Endodermal cell (in vitro differentiated cells): Measurements from ENCODE around the gene PLA2G2E. TPM values are rescaled to one million over a fixed set of nuclear protein-coding genes. Genes with fewer than 3 reads are reported as not detected.

Experiments used
- DNase-seq: peaks from one replicate; pipeline ENCODE4 v3.0.0-alpha.2; 2017
- H3K27ac ChIP-seq: 2 replicates; pipeline ENCODE4 v1.5.1; 2013; ENCODE audit warnings: mild to moderate bottlenecking, low read depth, low read length, moderate library complexity
- H3K27me3 ChIP-seq: 2 replicates; pipeline ENCODE4 v1.6.1; 2013; ENCODE audit warnings: mild to moderate bottlenecking, low read length, moderate library complexity; ENCODE audit not compliant: insufficient read depth, control insufficient read depth, poor library complexity, severe bottlenecking
- H3K36me3 ChIP-seq: 2 replicates; pipeline ENCODE4 v1.7.0; 2013; ENCODE audit warnings: mild to moderate bottlenecking, low read length, moderate library complexity; ENCODE audit not compliant: control insufficient read depth, insufficient read depth
- H3K4me1 ChIP-seq: one replicate; pipeline ENCODE4 v1.7.0; 2013; ENCODE audit warnings: low read length; ENCODE audit not compliant: control insufficient read depth, insufficient read depth
- H3K4me3 ChIP-seq: 2 replicates; pipeline ENCODE4 v1.5.1; 2013; ENCODE audit warnings: mild to moderate bottlenecking, low read length, moderate library complexity
- H3K9ac ChIP-seq: 2 replicates; pipeline ENCODE4 v1.6.1; 2013; ENCODE audit warnings: mild to moderate bottlenecking, low read length, moderate library complexity; ENCODE audit not compliant: poor library complexity, severe bottlenecking; ENCODE audit errors: extremely low read depth
- H3K9me3 ChIP-seq: 2 replicates; pipeline ENCODE4 v1.6.1; 2013; ENCODE audit warnings: mild to moderate bottlenecking, low read length, moderate library complexity; ENCODE audit not compliant: control insufficient read depth
- H3K27ac Mint-ChIP-seq: 2 replicates; pipeline ENCODE4 v1.8.0; 2020; ENCODE audit warnings: mixed read lengths
- H3K27me3 Mint-ChIP-seq: 2 replicates; pipeline ENCODE4 v1.8.0; 2021; ENCODE audit warnings: mild to moderate bottlenecking, mixed read lengths; ENCODE audit not compliant: insufficient read depth
- H3K36me3 Mint-ChIP-seq: 2 replicates; pipeline ENCODE4 v1.8.0; 2020; ENCODE audit warnings: low read depth, mixed read lengths
- H3K4me1 Mint-ChIP-seq: 2 replicates; pipeline ENCODE4 v1.8.0; 2020; ENCODE audit warnings: mixed read lengths
- H3K4me3 Mint-ChIP-seq: 2 replicates; pipeline ENCODE4 v1.8.0; 2020; ENCODE audit warnings: mild to moderate bottlenecking, moderate library complexity, mixed read lengths
- H3K9me3 Mint-ChIP-seq: 2 replicates; pipeline ENCODE4 v1.8.0; 2020; ENCODE audit warnings: mild to moderate bottlenecking, mixed read lengths
- CTCF ChIP-seq: fragments of 200-600 bp; sonication (generic); conservative IDR thresholded peaks from 2 replicates; pipeline ENCODE4 v1.5.0; 2021; ENCODE audit warnings: antibody characterized with exemption, mild to moderate bottlenecking
- WGBS, 2 experiments: methylation state at CpG; one replicate each; pipeline versions ENCODE4 v1.1.5 to v1.1.7; 2013; ENCODE audit warnings: missing lambda C conversion rate in 2 of 2, mixed read lengths in 1 of 2; ENCODE audit not compliant: insufficient coverage in 1 of 2, insufficient read length in 1 of 2; 5-methylcytosine and 5-hydroxymethylcytosine counted together
- total RNA-seq, 2 donors: library from RNA; stranded (reverse); fragmentation: NEBNext Ultra II Directional in 1 of 2; extraction: Animal tissue kit (Norgen Biotek cat#: 25700) in 1 of 2; gene quantifications; 2 replicates in 1 of 2; 3 replicates in 1 of 2; pipeline ENCODE4 v1.2.1, GENCODE V29; 2021

The PLA2G2E gene
- total RNA-seq, 2 donors from 2014 or later, result not detected

DNA sequence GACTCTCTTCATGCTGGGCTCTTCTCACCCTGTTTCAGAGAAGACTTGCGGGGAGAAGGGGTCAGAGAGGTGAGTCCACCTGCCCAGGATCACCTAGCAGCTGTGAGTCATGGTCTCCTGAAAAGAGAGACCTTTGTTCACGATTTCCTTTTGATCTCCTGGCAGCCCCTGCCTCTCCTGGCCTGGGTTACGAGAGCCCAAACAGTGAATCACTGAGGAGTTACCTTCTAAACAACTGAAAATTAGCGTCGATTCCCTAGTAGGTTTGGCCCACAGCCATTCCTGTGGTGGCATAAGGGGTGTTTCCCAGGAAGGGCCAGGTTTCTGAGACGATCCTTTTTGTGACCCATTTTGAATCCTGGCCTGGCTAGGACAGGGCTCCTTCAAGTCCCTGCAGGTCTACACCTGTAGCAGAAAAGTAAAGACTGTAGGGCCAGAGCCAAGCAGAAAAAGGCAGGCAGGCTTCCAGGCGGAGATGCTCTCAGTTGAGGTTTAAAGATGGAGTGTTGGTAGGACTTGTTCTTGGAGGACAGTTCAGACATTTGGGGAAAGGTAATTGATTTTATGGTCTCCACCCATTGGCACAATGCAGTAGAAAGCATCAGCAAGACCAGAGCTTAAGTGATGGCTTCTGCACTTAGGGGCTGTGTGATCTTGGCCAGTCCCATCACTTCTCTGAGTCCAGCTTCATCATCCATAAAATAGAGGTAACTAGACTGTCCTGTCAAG lies 2.1 kb upstream of the PLA2G2E start:
- no peak overlapping the region for H3K9ac ChIP-seq
- peaks cover 21% of the 10 kb centered on the region for H3K9me3 Mint-ChIP-seq

DNA sequence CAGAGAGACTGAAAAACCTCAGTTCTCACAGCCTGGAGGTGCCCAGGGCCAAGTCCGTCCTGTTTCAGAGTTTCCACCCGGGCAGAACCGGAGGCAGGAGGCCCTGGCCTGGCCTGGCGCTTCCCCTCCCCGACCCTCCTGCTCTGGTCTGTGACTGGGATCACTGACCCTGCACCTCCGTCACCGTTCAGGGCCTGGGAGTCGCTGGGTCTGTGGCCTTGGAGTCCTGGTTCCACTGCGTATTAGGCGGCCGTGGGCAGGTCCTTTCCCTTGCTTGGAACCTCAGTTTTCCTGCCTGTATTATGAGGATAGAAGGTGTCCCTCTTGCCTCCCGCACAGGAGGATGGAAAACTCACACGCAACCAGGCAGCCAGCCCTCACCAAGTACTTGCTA lies 533 bp upstream of the PLA2G2E start:
- WGBS, 2 experiments, result 86 to 96% methylated on average over 5 to 13 of the region's 13 CpGs
- Histone ChIP-seq H3K36me3 (no peaks in the 10 kb centered on the region), H3K9me3 (no peaks in the 10 kb centered on the region), H3K27me3 (no peaks in the 10 kb centered on the region), H3K27ac (no peak overlapping the region), H3K4me3 (no peak overlapping the region), H3K4me1 (no peaks in the 10 kb centered on the region), H3K9ac (no peak overlapping the region)
- Mint-ChIP-seq H3K4me1 (no peaks in the 10 kb centered on the region), H3K27me3 (peaks cover 4% of the 10 kb centered on the region), H3K4me3 (no peak overlapping the region), H3K36me3 (no peaks in the 10 kb centered on the region), H3K27ac (no peak overlapping the region), H3K9me3 (peaks cover 7% of the 10 kb centered on the region)
- no peak for DNase-seq
- no peak for TF ChIP-seq CTCF

More for the DNA sequence above, 2.1 kb upstream of the PLA2G2E start:
- no peaks in the 10 kb centered on the region for H3K4me1 Mint-ChIP-seq
- H3K27ac Mint-ChIP-seq, result no peak overlapping the region
- H3K27ac ChIP-seq, result no peak overlapping the region
- H3K36me3 Mint-ChIP-seq, result no peaks in the 10 kb centered on the region
- H3K4me3 Mint-ChIP-seq, result no peak overlapping the region
- H3K27me3 ChIP-seq, result no peaks in the 10 kb centered on the region
- peaks cover 4% of the 10 kb centered on the region for H3K27me3 Mint-ChIP-seq
- 85 to 87% methylated on average over 5 to 7 of the region's 7 CpGs for WGBS, 2 experiments
- H3K9me3 ChIP-seq, result peaks cover 4% of the 10 kb centered on the region
- no peaks in the 10 kb centered on the region for H3K4me1 ChIP-seq
- H3K36me3 ChIP-seq, result no peaks in the 10 kb centered on the region
- no peak overlapping the region for H3K4me3 ChIP-seq
- DNase-seq, result no peak
- no peak for TF ChIP-seq CTCF

DNA sequence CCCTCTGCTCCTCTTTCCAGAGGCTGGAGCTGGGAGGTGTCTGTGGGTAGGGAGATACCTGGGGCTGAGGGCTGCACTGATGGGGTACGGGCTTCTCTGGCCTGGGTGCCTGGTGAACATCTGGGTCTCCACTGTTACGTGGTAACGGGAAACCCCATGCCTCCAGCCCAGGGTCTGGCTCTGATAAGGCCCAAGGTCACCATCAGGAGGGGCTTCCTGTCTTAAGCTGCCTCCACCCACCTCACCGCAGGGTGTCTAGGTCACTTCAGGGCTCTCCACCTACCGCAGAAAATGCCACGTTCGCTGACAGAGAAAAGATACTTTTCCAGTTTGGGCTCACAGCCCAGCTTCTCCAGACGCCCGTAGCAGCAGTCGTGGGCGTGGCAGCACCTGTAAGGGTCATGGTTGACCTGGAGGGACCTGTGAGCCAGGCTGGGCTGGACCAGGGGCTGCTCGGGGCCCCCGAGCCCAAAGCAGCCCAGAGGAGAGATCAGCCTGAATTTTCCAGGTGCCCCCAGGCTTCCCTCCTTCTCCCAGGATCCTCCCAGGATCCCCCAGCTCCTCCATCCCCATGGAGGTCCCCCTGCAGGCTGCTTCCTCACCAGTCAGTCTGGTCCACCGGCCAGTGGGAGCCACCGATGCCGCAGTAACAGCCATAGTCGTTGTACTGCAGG lies 1.3 kb downstream of the PLA2G2E start:
- H3K4me3 ChIP-seq, result no peak overlapping the region
- Mint-ChIP-seq H3K4me1 (peaks cover 2% of the 10 kb centered on the region), H3K9me3 (peaks cover 7% of the 10 kb centered on the region), H3K4me3 (no peak overlapping the region), H3K36me3 (no peaks in the 10 kb centered on the region), H3K27me3 (peaks cover 4% of the 10 kb centered on the region), H3K27ac (no peak overlapping the region)
- WGBS, 2 experiments, result 78 to 90% methylated on average over 4 to 17 of the region's 17 CpGs
- H3K27ac ChIP-seq, result no peak overlapping the region
- H3K36me3 ChIP-seq, result no peaks in the 10 kb centered on the region
- DNase-seq, result peak; percentile 53
- H3K27me3 ChIP-seq, result no peaks in the 10 kb centered on the region
- H3K9me3 ChIP-seq, result no peaks in the 10 kb centered on the region
- no peak overlapping the region for H3K9ac ChIP-seq
- no peaks in the 10 kb centered on the region for H3K4me1 ChIP-seq
- peak; percentile 11 for TF ChIP-seq CTCF
